Neural progenitor cell (in vitro differentiated cells): Measurements from ENCODE around the gene ALDH8A1. TPM values are rescaled to one million over a fixed set of nuclear protein-coding genes. Genes with fewer than 3 reads are reported as not detected.

Experiments used
- DNase-seq: peaks from one replicate; pipeline ENCODE4 v3.0.0-alpha.2; 2016; ENCODE audit warnings: low spot score
- H2AFZ ChIP-seq: fragments of 200-600 bp; sonication (generic); replicated peaks from 2 replicates; pipeline ENCODE4 v1.6.1; 2016; ENCODE audit warnings: antibody characterized with exemption
- H3F3A ChIP-seq: fragments of 200-600 bp; sonication (generic); 2 replicates; pipeline ENCODE4 v1.6.1; 2016; ENCODE audit warnings: antibody characterized with exemption, low read depth
- H3K27ac ChIP-seq: fragments of 200-600 bp; sonication (generic); 2 replicates; pipeline ENCODE4 v1.5.1; 2016; ENCODE audit warnings: mild to moderate bottlenecking
- H3K27me3 ChIP-seq: fragments of 200-600 bp; sonication (generic); 2 replicates; pipeline ENCODE4 v1.6.1; 2016; ENCODE audit warnings: mild to moderate bottlenecking, moderate library complexity
- H3K36me3 ChIP-seq: fragments of 200-600 bp; sonication (generic); 2 replicates; pipeline ENCODE4 v1.5.1; 2016
- H3K4me1 ChIP-seq: fragments of 200-600 bp; sonication (generic); 2 replicates; pipeline ENCODE4 v1.6.1; 2016; ENCODE audit warnings: mixed run types
- H3K4me2 ChIP-seq: fragments of 200-600 bp; sonication (generic); 2 replicates; pipeline ENCODE4 v1.6.1; 2016
- H3K4me3 ChIP-seq: fragments of 200-600 bp; sonication (generic); 2 replicates; pipeline ENCODE4 v1.5.1; 2016
- H3K79me2 ChIP-seq: fragments of 200-600 bp; sonication (generic); 2 replicates; pipeline ENCODE4 v1.6.1; 2016; ENCODE audit warnings: low read depth
- H3K9ac ChIP-seq: fragments of 200-600 bp; sonication (generic); 2 replicates; pipeline ENCODE4 v1.6.1; 2016
- H3K9me3 ChIP-seq: fragments of 200-600 bp; sonication (generic); 2 replicates; pipeline ENCODE4 v1.5.1; 2016; ENCODE audit warnings: low read depth
- H4K20me1 ChIP-seq: fragments of 200-600 bp; sonication (generic); 2 replicates; pipeline ENCODE4 v1.6.1; 2016; ENCODE audit warnings: low read depth
- H3K27ac Mint-ChIP-seq: 3 replicates; pipeline ENCODE4 v1.8.0; 2021; ENCODE audit warnings: mixed read lengths
- H3K27me3 Mint-ChIP-seq: 2 replicates; pipeline ENCODE4 v1.8.0; 2022; ENCODE audit warnings: low read depth, mild to moderate bottlenecking, inconsistent platforms, moderate library complexity, mixed read lengths; ENCODE audit not compliant: insufficient read depth
- H3K36me3 Mint-ChIP-seq: 3 replicates; pipeline ENCODE4 v1.8.0; 2021; ENCODE audit warnings: mixed read lengths
- H3K4me1 Mint-ChIP-seq: 3 replicates; pipeline ENCODE4 v1.8.0; 2021; ENCODE audit warnings: mixed read lengths
- H3K4me3 Mint-ChIP-seq: 3 replicates; pipeline ENCODE4 v1.8.0; 2021; ENCODE audit warnings: mild to moderate bottlenecking, moderate library complexity, mixed read lengths
- H3K9me3 Mint-ChIP-seq: 3 replicates; pipeline ENCODE4 v1.8.0; 2020; ENCODE audit warnings: mixed read lengths
- EZH2 ChIP-seq: fragments of 200-600 bp; sonication (generic); IDR thresholded peaks from 2 replicates; pipeline ENCODE4 v1.6.1; 2017; ENCODE audit warnings: antibody characterized with exemption, mild to moderate bottlenecking, moderate library complexity
- EZH2phosphoT487 ChIP-seq: fragments of 200-600 bp; sonication (generic); IDR thresholded peaks from 2 replicates; pipeline ENCODE4 v1.6.1; 2017; ENCODE audit warnings: antibody characterized with exemption
- total RNA-seq: library from RNA; depleted of rRNA; stranded (reverse); fragments of >200 nt; gene quantifications from 2 replicates; pipeline ENCODE4 v1.2.3, GENCODE V29; 2015; ENCODE audit warnings: low replicate concordance
- TF ChIP-seq, protein P1 (sequence below): fragments of 200-600 bp; sonication (generic); IDR thresholded peaks from 2 replicates; pipeline ENCODE4 v1.5.1; 2017; ENCODE audit warnings: antibody characterized with exemption, mild to moderate bottlenecking

Gene ALDH8A1
- total RNA-seq, 1 donor from 2014 or later = not detected

DNA sequence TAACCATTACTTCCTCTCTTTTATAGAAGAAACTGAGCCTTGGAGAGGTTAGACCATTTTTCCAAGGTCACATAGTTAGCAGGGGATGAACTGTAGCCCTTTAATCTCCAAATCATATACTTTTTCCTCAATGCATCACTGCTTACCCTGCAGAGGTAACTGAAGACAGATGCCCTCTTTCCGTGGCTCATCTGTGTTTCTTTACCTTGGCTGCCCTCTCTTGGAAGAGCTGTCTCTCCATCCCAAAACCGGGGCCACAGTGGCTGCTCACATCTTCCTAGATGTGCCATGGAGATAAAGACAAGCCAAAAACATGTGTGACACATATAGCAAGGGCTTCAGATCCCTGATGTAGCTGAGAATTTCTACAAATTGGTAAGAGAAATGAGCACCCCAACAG, 581 bp upstream of the ALDH8A1 start:
- H3K9ac ChIP-seq = no peak overlapping the region
- Mint-ChIP-seq H3K27ac (no peak overlapping the region), H3K9me3 (no peaks in the 10 kb centered on the region)

DNA sequence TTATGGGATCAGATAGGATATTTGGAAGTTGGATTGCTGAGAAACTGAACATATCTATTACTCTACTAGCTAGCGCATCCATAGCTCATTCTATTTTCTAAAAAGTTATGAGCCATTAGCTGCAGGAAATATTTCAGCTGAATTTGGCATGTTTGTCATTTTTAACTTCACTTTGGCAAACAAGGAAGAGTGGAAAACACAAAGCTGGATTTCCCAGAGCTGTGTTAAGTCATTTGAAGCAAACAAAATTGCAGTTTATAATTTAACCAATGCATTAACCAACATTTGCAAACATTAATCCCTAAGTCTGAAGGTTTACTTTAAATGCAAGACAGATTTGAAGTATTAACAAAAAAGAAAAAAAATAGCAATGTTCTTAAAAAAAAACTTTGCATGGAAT, 1.2 kb downstream of the ALDH8A1 start:
- Histone ChIP-seq H2AFZ (no peak overlapping the region), H3K27me3 (no peaks in the 10 kb centered on the region), H3K4me3 (no peak overlapping the region), H3K27ac (no peak overlapping the region), H3K4me1 (no peaks in the 10 kb centered on the region), H3K9me3 (peaks cover 2% of the 10 kb centered on the region), H3K9ac (no peak overlapping the region), H3K4me2 (no peak overlapping the region), H3F3A (no peaks in the 10 kb centered on the region), H3K79me2 (no peaks in the 10 kb centered on the region), H3K36me3 (no peaks in the 10 kb centered on the region), H4K20me1 (no peaks in the 10 kb centered on the region)
- DNase-seq = no peak
- Mint-ChIP-seq H3K27ac (no peak overlapping the region), H3K4me3 (no peak overlapping the region), H3K27me3 (no peaks in the 10 kb centered on the region), H3K36me3 (no peaks in the 10 kb centered on the region), H3K4me1 (no peaks in the 10 kb centered on the region), H3K9me3 (no peaks in the 10 kb centered on the region)
- TF ChIP-seq, protein P1, sequence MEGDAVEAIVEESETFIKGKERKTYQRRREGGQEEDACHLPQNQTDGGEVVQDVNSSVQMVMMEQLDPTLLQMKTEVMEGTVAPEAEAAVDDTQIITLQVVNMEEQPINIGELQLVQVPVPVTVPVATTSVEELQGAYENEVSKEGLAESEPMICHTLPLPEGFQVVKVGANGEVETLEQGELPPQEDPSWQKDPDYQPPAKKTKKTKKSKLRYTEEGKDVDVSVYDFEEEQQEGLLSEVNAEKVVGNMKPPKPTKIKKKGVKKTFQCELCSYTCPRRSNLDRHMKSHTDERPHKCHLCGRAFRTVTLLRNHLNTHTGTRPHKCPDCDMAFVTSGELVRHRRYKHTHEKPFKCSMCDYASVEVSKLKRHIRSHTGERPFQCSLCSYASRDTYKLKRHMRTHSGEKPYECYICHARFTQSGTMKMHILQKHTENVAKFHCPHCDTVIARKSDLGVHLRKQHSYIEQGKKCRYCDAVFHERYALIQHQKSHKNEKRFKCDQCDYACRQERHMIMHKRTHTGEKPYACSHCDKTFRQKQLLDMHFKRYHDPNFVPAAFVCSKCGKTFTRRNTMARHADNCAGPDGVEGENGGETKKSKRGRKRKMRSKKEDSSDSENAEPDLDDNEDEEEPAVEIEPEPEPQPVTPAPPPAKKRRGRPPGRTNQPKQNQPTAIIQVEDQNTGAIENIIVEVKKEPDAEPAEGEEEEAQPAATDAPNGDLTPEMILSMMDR = no peak
- TF ChIP-seq EZH2 = no peak

More for the DNA sequence above, 581 bp upstream of the ALDH8A1 start:
- Mint-ChIP-seq H3K4me1 (no peaks in the 10 kb centered on the region), H3K4me3 (no peak overlapping the region), H3K36me3 (no peaks in the 10 kb centered on the region), H3K27me3 (no peaks in the 10 kb centered on the region)
- no peaks in the 10 kb centered on the region for H3K4me1 ChIP-seq
- no peaks in the 10 kb centered on the region for H3K79me2 ChIP-seq
- no peaks in the 10 kb centered on the region for H4K20me1 ChIP-seq
- H3K36me3 ChIP-seq = no peaks in the 10 kb centered on the region
- H2AFZ ChIP-seq = peak overlapping the region; percentile 87
- no peak overlapping the region for H3K27ac ChIP-seq
- TF ChIP-seq, protein P1 = no peak
- no peak for TF ChIP-seq EZH2phosphoT487
- TF ChIP-seq EZH2 = no peak
- H3K27me3 ChIP-seq = no peaks in the 10 kb centered on the region
- H3K4me2 ChIP-seq = no peak overlapping the region
- DNase-seq = no peak
- no peaks in the 10 kb centered on the region for H3F3A ChIP-seq
- no peak overlapping the region for H3K4me3 ChIP-seq
- H3K9me3 ChIP-seq = peaks cover 2% of the 10 kb centered on the region

GRCh38 chr6:134948142-134948541, 1.8 kb downstream of the ALDH8A1 start:
- Histone ChIP-seq H3K4me1 (no peaks in the 10 kb centered on the region), H3K36me3 (no peaks in the 10 kb centered on the region), H3K9ac (no peak overlapping the region), H3K27ac (no peak overlapping the region), H3F3A (no peaks in the 10 kb centered on the region), H3K4me2 (no peak overlapping the region), H3K79me2 (no peaks in the 10 kb centered on the region), H3K4me3 (no peak overlapping the region), H3K9me3 (peaks cover 2% of the 10 kb centered on the region), H4K20me1 (no peaks in the 10 kb centered on the region), H3K27me3 (no peaks in the 10 kb centered on the region), H2AFZ (no peak overlapping the region)
- no peaks in the 10 kb centered on the region for H3K27me3 Mint-ChIP-seq
- no peak for DNase-seq
- no peak overlapping the region for H3K4me3 Mint-ChIP-seq
- TF ChIP-seq EZH2phosphoT487 (no peak), EZH2 (no peak)
- TF ChIP-seq, protein P1 = no peak
- H3K27ac Mint-ChIP-seq = no peak overlapping the region
- no peaks in the 10 kb centered on the region for H3K4me1 Mint-ChIP-seq
- no peaks in the 10 kb centered on the region for H3K36me3 Mint-ChIP-seq
- H3K9me3 Mint-ChIP-seq = no peaks in the 10 kb centered on the region
